HG02678 (cell line): ENCODE data around the gene TSKS.
"Not testable (repeated sequence)": the region's sequence is repeated elsewhere in the genome, so short reads cannot be mapped to it uniquely, and the experiment has no call there.

Source experiments
- ATAC-seq: cut with Tn5 transposase; IDR thresholded peaks from one replicate; pipeline ENCODE4 v1.9.1; 2021; ENCODE audit warnings: mild to moderate bottlenecking, moderate library complexity; ENCODE audit not compliant: unreplicated experiment

The TSKS gene

GRCh38 chr19:49727217-49728030 is 35.7 kb downstream of the TSKS start:
- no peak for ATAC-seq

GRCh38 chr19:49719420-49719819 is 43.7 kb downstream of the TSKS start:
- not testable (repeated sequence) for ATAC-seq

GRCh38 chr19:49718991-49719390 is 44.1 kb downstream of the TSKS start:
- ATAC-seq = no peak

GRCh38 chr19:49718511-49718910 is 44.6 kb downstream of the TSKS start:
- ATAC-seq = no peak

GRCh38 chr19:49716154-49716553 is 47.0 kb downstream of the TSKS start:
- no peak for ATAC-seq

- no peak for ATAC-seq
These were observed 49.8 kb downstream of the TSKS start for GRCh38 chr19:49713236-49713845.

- ATAC-seq = no peak
These were observed 50.7 kb downstream of the TSKS start for GRCh38 chr19:49712397-49712859.

GRCh38 chr19:49710372-49710951 is 52.6 kb downstream of the TSKS start:
- ATAC-seq = no peak

- no peak for ATAC-seq
These were observed 57.2 kb downstream of the TSKS start for GRCh38 chr19:49705919-49706318.

GRCh38 chr19:49704888-49705642 is 58.0 kb downstream of the TSKS start:
- no peak for ATAC-seq

GRCh38 chr19:49701271-49701786 is 61.8 kb downstream of the TSKS start:
- no peak for ATAC-seq

GRCh38 chr19:49700563-49700962 is 62.5 kb downstream of the TSKS start:
- no peak for ATAC-seq

GRCh38 chr19:49699364-49699763 is 63.7 kb downstream of the TSKS start:
- no peak for ATAC-seq

- ATAC-seq = no peak
These were observed 66.2 kb downstream of the TSKS start for GRCh38 chr19:49696865-49697264.

GRCh38 chr19:49696115-49696514 is 67.0 kb downstream of the TSKS start:
- no peak for ATAC-seq

GRCh38 chr19:49692147-49692506 is 71.0 kb downstream of the TSKS start:
- ATAC-seq = no peak

- no peak for ATAC-seq
These were observed 71.6 kb downstream of the TSKS start for GRCh38 chr19:49691243-49692146.

GRCh38 chr19:49690656-49691242 is 72.4 kb downstream of the TSKS start, which contains the start of gene CPT1C:
Gene CPT1C (plus strand): TSS chr19:49691116. CDS start chr19:49692253, 1,137 bp downstream.
- no peak for ATAC-seq

- ATAC-seq = no peak
These were observed 72.9 kb downstream of the TSKS start for GRCh38 chr19:49690079-49690655.
